H9 (cell line): Measurements from ENCODE around the gene SNPH. TPM values are rescaled to one million over a fixed set of nuclear protein-coding genes. Genes with fewer than 3 reads are reported as not detected.

ENCODE experiments used
- DNase-seq: peaks from one replicate; pipeline ENCODE4 v3.0.0-alpha.2; 2017
- H2AFZ ChIP-seq: one replicate; pipeline ENCODE4 v1.6.1; 2013; ENCODE audit warnings: mild to moderate bottlenecking, low read length, control low read depth, moderate library complexity
- H2AK5ac ChIP-seq: 2 replicates; pipeline ENCODE4 v1.6.1; 2013; ENCODE audit warnings: low read length, control low read depth, mixed read lengths; ENCODE audit not compliant: insufficient read length
- H2BK120ac ChIP-seq: one replicate; pipeline ENCODE4 v1.6.1; 2013; ENCODE audit warnings: low read depth, mild to moderate bottlenecking, low read length, control low read depth, inconsistent platforms; ENCODE audit not compliant: poor library complexity, severe bottlenecking
- H2BK12ac ChIP-seq: 2 replicates; pipeline ENCODE4 v1.6.1; 2013; ENCODE audit warnings: low read length, control low read depth, mixed read lengths, low read depth; ENCODE audit not compliant: insufficient read length
- H2BK15ac ChIP-seq: 2 replicates; pipeline ENCODE4 v1.6.1; 2013; ENCODE audit warnings: low read depth, low read length, control low read depth
- H2BK20ac ChIP-seq: one replicate; pipeline ENCODE4 v1.6.1; 2013; ENCODE audit warnings: low read depth, mild to moderate bottlenecking, low read length, control low read depth, inconsistent platforms; ENCODE audit not compliant: poor library complexity, severe bottlenecking
- H2BK5ac ChIP-seq: 2 replicates; pipeline ENCODE4 v1.6.1; 2013; ENCODE audit warnings: low read length, control low read depth, mixed read lengths; ENCODE audit not compliant: insufficient read length
- H3K14ac ChIP-seq: 2 replicates; pipeline ENCODE4 v1.6.1; 2013; ENCODE audit warnings: low read length, control low read depth; ENCODE audit not compliant: insufficient read depth
- H3K18ac ChIP-seq: 2 replicates; pipeline ENCODE4 v1.6.1; 2013; ENCODE audit warnings: low read depth, mild to moderate bottlenecking, mixed read lengths, low read length, control low read depth; ENCODE audit not compliant: insufficient read length
- H3K23ac ChIP-seq: 2 replicates; pipeline ENCODE4 v1.6.1; 2013; ENCODE audit warnings: low read length, control low read depth, mixed read lengths, low read depth; ENCODE audit not compliant: insufficient read length
- H3K23me2 ChIP-seq: 2 replicates; pipeline ENCODE4 v1.6.1; 2013; ENCODE audit warnings: low read depth, mild to moderate bottlenecking, mixed read lengths, low read length, control low read depth; ENCODE audit not compliant: insufficient read length, poor library complexity, severe bottlenecking
- H3K27ac ChIP-seq: 2 replicates; pipeline ENCODE4 v1.5.1; 2013; ENCODE audit warnings: low read length, control low read depth, mixed read lengths, low read depth; ENCODE audit not compliant: insufficient read length
- H3K27me3 ChIP-seq: 2 replicates; pipeline ENCODE4 v1.6.1; 2013; ENCODE audit warnings: low read length, control low read depth, inconsistent platforms; ENCODE audit not compliant: insufficient read depth
- H3K4ac ChIP-seq: 2 replicates; pipeline ENCODE4 v1.6.1; 2013; ENCODE audit warnings: low read depth, mild to moderate bottlenecking, control low read depth, inconsistent platforms, low read length, moderate library complexity
- H3K4me1 ChIP-seq: 2 replicates; pipeline ENCODE4 v1.6.1; 2013; ENCODE audit warnings: low read length, control low read depth, inconsistent platforms; ENCODE audit not compliant: insufficient read depth
- H3K4me2 ChIP-seq: 2 replicates; pipeline ENCODE4 v1.6.1; 2013; ENCODE audit warnings: low read length, control low read depth, mixed read lengths; ENCODE audit not compliant: insufficient read length, insufficient read depth
- H3K56ac ChIP-seq: 2 replicates; pipeline ENCODE4 v1.6.1; 2013; ENCODE audit warnings: low read depth, mild to moderate bottlenecking, mixed read lengths, low read length, control low read depth; ENCODE audit not compliant: insufficient read length
- H3K79me1 ChIP-seq: 2 replicates; pipeline ENCODE4 v1.6.1; 2013; ENCODE audit warnings: low read depth, mild to moderate bottlenecking, moderate library complexity, low read length, control low read depth, inconsistent platforms; ENCODE audit not compliant: insufficient read depth, poor library complexity, severe bottlenecking
- H3K79me2 ChIP-seq: 2 replicates; pipeline ENCODE4 v1.6.1; 2013; ENCODE audit warnings: low read length, control low read depth, inconsistent platforms; ENCODE audit not compliant: insufficient read depth
- H3K9ac ChIP-seq: 2 replicates; pipeline ENCODE4 v1.6.1; 2013; ENCODE audit warnings: low read length, control low read depth, mixed read lengths; ENCODE audit not compliant: insufficient read length; ENCODE audit errors: extremely low read depth
- H3K9me3 ChIP-seq: one replicate; pipeline ENCODE4 v1.6.1; 2013; ENCODE audit warnings: low read depth, low read length, inconsistent platforms; ENCODE audit not compliant: control insufficient read depth
- H3T11ph ChIP-seq: one replicate; pipeline ENCODE4 v1.6.1; 2013; ENCODE audit warnings: mild to moderate bottlenecking, low read length, control low read depth, inconsistent platforms
- H4K20me1 ChIP-seq: one replicate; pipeline ENCODE4 v1.6.1; 2013; ENCODE audit not compliant: control insufficient read depth, insufficient read length, insufficient read depth
- H4K5ac ChIP-seq: 2 replicates; pipeline ENCODE4 v1.6.1; 2013; ENCODE audit warnings: low read depth, mild to moderate bottlenecking, mixed read lengths, low read length, control low read depth; ENCODE audit not compliant: insufficient read length
- H4K8ac ChIP-seq: replicated peaks from 2 replicates; pipeline ENCODE4 v1.6.1; 2013; ENCODE audit warnings: low read length, control low read depth, mixed read lengths, low read depth; ENCODE audit not compliant: insufficient read length
- H4K91ac ChIP-seq: 2 replicates; pipeline ENCODE4 v1.6.1; 2013; ENCODE audit warnings: low read depth, mild to moderate bottlenecking, moderate library complexity, mixed read lengths, low read length, control low read depth; ENCODE audit not compliant: insufficient read length
- H3K27ac Mint-ChIP-seq, 3 experiments: 2 replicates in 2 of 3; 3 replicates in 1 of 3; pipeline ENCODE4 v1.8.0; 2020 to 2021; ENCODE audit warnings: mixed read lengths in 3 of 3, mild to moderate bottlenecking in 1 of 3, moderate library complexity in 1 of 3
- H3K27me3 Mint-ChIP-seq: 2 replicates; pipeline ENCODE4 v1.8.0; 2021; ENCODE audit warnings: low read depth, mild to moderate bottlenecking, moderate library complexity, mixed read lengths
- H3K36me3 Mint-ChIP-seq, 3 experiments: 2 replicates in 2 of 3; 3 replicates in 1 of 3; pipeline ENCODE4 v1.8.0; 2020 to 2021; ENCODE audit warnings: low read depth in 3 of 3, mixed read lengths in 3 of 3; ENCODE audit not compliant: insufficient read depth in 1 of 3
- H3K4me1 Mint-ChIP-seq, 2 experiments: 2 replicates each; pipeline ENCODE4 v1.8.0; 2020; ENCODE audit warnings: mixed read lengths in 2 of 2
- H3K4me3 Mint-ChIP-seq, 2 experiments: 2 replicates in 1 of 2; 3 replicates in 1 of 2; pipeline ENCODE4 v1.8.0; 2020 to 2021; ENCODE audit warnings: mild to moderate bottlenecking in 2 of 2, mixed read lengths in 2 of 2, moderate library complexity in 1 of 2
- H3K9me3 Mint-ChIP-seq, 2 experiments: 2 replicates in 1 of 2; 3 replicates in 1 of 2; pipeline ENCODE4 v1.8.0; 2020; ENCODE audit warnings: mild to moderate bottlenecking in 2 of 2, mixed read lengths in 2 of 2, moderate library complexity in 1 of 2
- total RNA-seq: library from RNA; stranded (reverse); gene quantifications from 2 replicates; pipeline ENCODE4 v1.2.1, GENCODE V29; 2021
- TF ChIP-seq, protein P1 (sequence below): fragments of 200-600 bp; sonication (generic); conservative IDR thresholded peaks from 3 replicates; pipeline ENCODE4 v1.8.0; 2021; ENCODE audit warnings: antibody characterized with exemption, mild to moderate bottlenecking

SNPH gene
- total RNA-seq, 1 experiment from 2014 or later: 1.8 TPM

DNA sequence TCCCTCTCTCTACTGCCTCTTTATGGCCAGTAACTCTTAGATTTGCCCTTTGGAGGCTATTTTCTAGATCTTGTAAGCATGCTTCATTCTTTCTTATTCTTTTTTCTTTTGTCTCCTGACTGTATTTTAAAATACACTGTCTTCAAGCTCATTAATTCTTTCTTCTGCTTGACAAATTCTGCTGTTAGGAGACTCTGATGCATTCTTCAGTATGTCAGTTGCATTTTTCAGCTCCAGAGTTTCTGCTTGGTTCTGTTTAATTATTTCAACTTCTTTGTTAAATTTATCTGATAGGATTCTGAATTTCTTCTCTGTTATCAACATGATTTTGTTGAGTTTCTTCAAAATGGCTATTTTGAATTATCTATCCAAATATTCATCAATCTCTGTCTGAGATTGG, 87.9 kb downstream of the SNPH start:
- no peak overlapping the region for H4K91ac ChIP-seq
- H3K23ac ChIP-seq: no peak overlapping the region
- H2BK12ac ChIP-seq: no peak overlapping the region
- peaks cover 31 to 66% (median 35%) of the 10 kb centered on the region in 3 experiments for H3K36me3 Mint-ChIP-seq
- H3K4me3 Mint-ChIP-seq: no peak overlapping the region
- H2BK5ac ChIP-seq: no peak overlapping the region
- H3K9me3 Mint-ChIP-seq: no peaks in the 10 kb centered on the region
- H4K20me1 ChIP-seq: no peaks in the 10 kb centered on the region
- H3K27me3 ChIP-seq: no peaks in the 10 kb centered on the region
- TF ChIP-seq, protein P1, sequence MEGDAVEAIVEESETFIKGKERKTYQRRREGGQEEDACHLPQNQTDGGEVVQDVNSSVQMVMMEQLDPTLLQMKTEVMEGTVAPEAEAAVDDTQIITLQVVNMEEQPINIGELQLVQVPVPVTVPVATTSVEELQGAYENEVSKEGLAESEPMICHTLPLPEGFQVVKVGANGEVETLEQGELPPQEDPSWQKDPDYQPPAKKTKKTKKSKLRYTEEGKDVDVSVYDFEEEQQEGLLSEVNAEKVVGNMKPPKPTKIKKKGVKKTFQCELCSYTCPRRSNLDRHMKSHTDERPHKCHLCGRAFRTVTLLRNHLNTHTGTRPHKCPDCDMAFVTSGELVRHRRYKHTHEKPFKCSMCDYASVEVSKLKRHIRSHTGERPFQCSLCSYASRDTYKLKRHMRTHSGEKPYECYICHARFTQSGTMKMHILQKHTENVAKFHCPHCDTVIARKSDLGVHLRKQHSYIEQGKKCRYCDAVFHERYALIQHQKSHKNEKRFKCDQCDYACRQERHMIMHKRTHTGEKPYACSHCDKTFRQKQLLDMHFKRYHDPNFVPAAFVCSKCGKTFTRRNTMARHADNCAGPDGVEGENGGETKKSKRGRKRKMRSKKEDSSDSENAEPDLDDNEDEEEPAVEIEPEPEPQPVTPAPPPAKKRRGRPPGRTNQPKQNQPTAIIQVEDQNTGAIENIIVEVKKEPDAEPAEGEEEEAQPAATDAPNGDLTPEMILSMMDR: no peak
- no peak overlapping the region for H3K4ac ChIP-seq
- H2BK20ac ChIP-seq: no peak overlapping the region
- H4K5ac ChIP-seq: no peak overlapping the region
- H3K14ac ChIP-seq: no peak overlapping the region
- no peak for DNase-seq
- H3T11ph ChIP-seq: no peak overlapping the region
- H4K8ac ChIP-seq: no peak overlapping the region
- no peaks in the 10 kb centered on the region for H3K9me3 ChIP-seq
- no peak overlapping the region for H3K27ac ChIP-seq
- no peak overlapping the region for H2AFZ ChIP-seq
- H2AK5ac ChIP-seq: no peak overlapping the region
- H2BK120ac ChIP-seq: no peak overlapping the region
- no peak overlapping the region for H3K9ac ChIP-seq
- H3K79me2 ChIP-seq: no peaks in the 10 kb centered on the region
- no peak overlapping the region for H3K27ac Mint-ChIP-seq
- H3K4me1 Mint-ChIP-seq: no peaks in the 10 kb centered on the region
- no peaks in the 10 kb centered on the region for H3K27me3 Mint-ChIP-seq
- no peak overlapping the region for H2BK15ac ChIP-seq
- H3K4me2 ChIP-seq: no peak overlapping the region
- no peaks in the 10 kb centered on the region for H3K4me1 ChIP-seq
- H3K79me1 ChIP-seq: no peaks in the 10 kb centered on the region
- no peak overlapping the region for H3K18ac ChIP-seq
- H3K23me2 ChIP-seq: no peaks in the 10 kb centered on the region
- H3K56ac ChIP-seq: no peak overlapping the region
